Upper lobe of left lung (tissue), 4 donors: Measurements from ENCODE around the gene TTC33.

ENCODE experiments used
- CTCF ChIP-seq, 6 experiments: fragments of 450-650 bp in 4 of 6; fragments of 200-600 bp in 2 of 6; sonication (generic) in 2 of 6; IDR thresholded peaks; one replicate each; pipeline ENCODE4 v1.5.1; 2016 to 2019; ENCODE audit warnings: antibody characterized with exemption in 6 of 6
- EP300 ChIP-seq, 4 donors: sonication (generic); formaldehyde crosslinking; IDR thresholded peaks; one replicate each; pipeline ENCODE4 v1.5.1; 2017; ENCODE audit warnings: antibody characterized with exemption in 4 of 4, control low read depth in 2 of 4
- POLR2A ChIP-seq, 4 donors: fragments of 450-650 bp; IDR thresholded peaks; one replicate each; pipeline ENCODE4 v1.5.1; 2016 to 2017; ENCODE audit warnings: antibody characterized with exemption in 4 of 4, mild to moderate bottlenecking in 2 of 4
- POLR2AphosphoS5 ChIP-seq, 2 donors: sonication (generic); formaldehyde crosslinking; IDR thresholded peaks; one replicate each; pipeline ENCODE4 v1.5.1; 2017; ENCODE audit warnings: antibody characterized with exemption in 2 of 2

GRCh38 chr5:40757400-40757799, 1.6 kb upstream of the TTC33 start:
- TF ChIP-seq POLR2A (IDR thresholded peaks at IDR 0.05) (no peak), CTCF (IDR thresholded peaks at IDR 0.05) (no peak), POLR2AphosphoS5 (IDR thresholded peaks at IDR 0.05) (no peak), EP300 (IDR thresholded peaks at IDR 0.05) (no peak)
